CD4-positive, alpha-beta T cell treated with Interleukin-6 at 100 ng/mL for 8 hours (primary cell): ENCODE data around the gene MYO5A.

Experiments
- DNase-seq: peaks from one replicate; pipeline ENCODE4 v3.0.0-alpha.2; 2020; ENCODE audit warnings: mixed read lengths, low spot score

The MYO5A gene

GRCh38 chr15:52329987-52330386 is 198.7 kb downstream of the MYO5A start:
- DNase-seq, result no peak

GRCh38 chr15:52329150-52329549 is 199.5 kb downstream of the MYO5A start:
- no peak for DNase-seq

GRCh38 chr15:52328680-52329079 is 200.0 kb downstream of the MYO5A start:
- no peak for DNase-seq

GRCh38 chr15:52326756-52327155 is 201.9 kb downstream of the MYO5A start:
- DNase-seq, result no peak

GRCh38 chr15:52324109-52324508 is 204.6 kb downstream of the MYO5A start:
- no peak for DNase-seq

GRCh38 chr15:52318729-52319500 is 209.8 kb downstream of the MYO5A start:
- no peak for DNase-seq

GRCh38 chr15:52317688-52318087 is 211.0 kb downstream of the MYO5A start:
- DNase-seq, result no peak

GRCh38 chr15:52317022-52317421 is 211.7 kb downstream of the MYO5A start:
- DNase-seq, result no peak

- DNase-seq, result no peak
These were observed 219.5 kb downstream of the MYO5A start for GRCh38 chr15:52309154-52309548.

- no peak for DNase-seq
These were observed 220.1 kb downstream of the MYO5A start for GRCh38 chr15:52308446-52309153.

- no peak for DNase-seq
These were observed 220.8 kb downstream of the MYO5A start for GRCh38 chr15:52307847-52308246.

- no peak for DNase-seq
These were observed 222.4 kb downstream of the MYO5A start for GRCh38 chr15:52306270-52306669.

GRCh38 chr15:52303093-52303772 is 225.4 kb downstream of the MYO5A start:
- DNase-seq, result no peak

- DNase-seq, result no peak
These were observed 227.3 kb downstream of the MYO5A start for GRCh38 chr15:52301265-52301847.

GRCh38 chr15:52295421-52296001 is 233.2 kb downstream of the MYO5A start, which contains the start of gene MYO5C:
Gene MYO5C (minus strand): TSS chr15:52295804. CDS start chr15:52295636, 168 bp downstream.
- no peak for DNase-seq

- DNase-seq, result no peak
These were observed 233.7 kb downstream of the MYO5A start for GRCh38 chr15:52294881-52295420.

GRCh38 chr15:52292780-52293392 is 235.8 kb downstream of the MYO5A start:
- DNase-seq, result no peak

- DNase-seq, result no peak
These were observed 237.5 kb downstream of the MYO5A start for GRCh38 chr15:52291204-52291603.

- DNase-seq, result no peak
These were observed 237.9 kb downstream of the MYO5A start for GRCh38 chr15:52290800-52291199.

GRCh38 chr15:52290329-52290728 is 238.4 kb downstream of the MYO5A start:
- DNase-seq, result no peak

- DNase-seq, result no peak
These were observed 239.0 kb downstream of the MYO5A start for GRCh38 chr15:52289629-52290081.
